ENCODE data around the gene AP5Z1. TPM values are rescaled to one million over a fixed set of nuclear protein-coding genes. Genes with fewer than 3 reads are reported as not detected.

AP5Z1 gene
- total RNA-seq, 3 donors from 2014 or later (not counting 1 experiment from before 2014, with no cell fraction given) = 140 to 156 (median 143) TPM

- Mint-ChIP-seq H3K4me3 (no peak overlapping the region), H3K9me3 (no peaks in the 10 kb centered on the region), H3K27ac (no peak overlapping the region), H3K4me1 (peaks cover 11% of the 10 kb centered on the region in 2 donors), H3K27me3 (ENCODE audit: low read depth in 2 of 2) (no peaks in the 10 kb centered on the region), H3K36me3 (no peaks in the 10 kb centered on the region)
- Histone ChIP-seq H3K4me1 (ENCODE audit: control insufficient read depth, insufficient read depth, low read length) (peaks cover 17% of the 10 kb centered on the region), H3K27me3 (ENCODE audit: control insufficient read depth, insufficient read depth, low read length) (no peaks in the 10 kb centered on the region), H3K4me3 (ENCODE audit: low read length) (no peak overlapping the region), H3K27ac (ENCODE audit: low read length) (no peak overlapping the region), H3K36me3 (ENCODE audit: control insufficient read depth, insufficient read depth, low read length) (peaks cover 2% of the 10 kb centered on the region), H3K9me3 (ENCODE audit: control insufficient read depth, insufficient read depth, low read length) (no peaks in the 10 kb centered on the region)
- intact Hi-C loops (cut with micrococcal nuclease) = no loop called here
- no peak for TF ChIP-seq CTCF (IDR thresholded peaks at IDR 0.05)
- 88% methylated on average over 9 of the region's 9 CpGs for WGBS (ENCODE audit: insufficient coverage)
- ATAC-seq (no peak), DNase-seq (no peak)
These were observed 21.0 kb downstream of the AP5Z1 start for GRCh38 chr7:4796453-4796852.

GRCh38 chr7:4797858-4798705, 22.7 kb downstream of the AP5Z1 start:
- Histone ChIP-seq H3K27me3 (ENCODE audit: control insufficient read depth, insufficient read depth, low read length) (no peaks in the 10 kb centered on the region), H3K9me3 (ENCODE audit: control insufficient read depth, insufficient read depth, low read length) (no peaks in the 10 kb centered on the region), H3K36me3 (ENCODE audit: control insufficient read depth, insufficient read depth, low read length) (no peaks in the 10 kb centered on the region), H3K27ac (ENCODE audit: low read length) (no peak overlapping the region), H3K4me3 (ENCODE audit: low read length) (no peak overlapping the region), H3K4me1 (ENCODE audit: control insufficient read depth, insufficient read depth, low read length) (peaks cover 5% of the 10 kb centered on the region)
- DNase-seq = peak; percentile 63 to 81
- ATAC-seq = peak; percentile 84 to 98 (median 93)
- WGBS (ENCODE audit: insufficient coverage) = 34% methylated on average over 33 of the region's 37 CpGs
- Mint-ChIP-seq H3K27me3 (ENCODE audit: low read depth in 2 of 2) (no peaks in the 10 kb centered on the region), H3K4me1 (peaks cover 6 to 11% of the 10 kb centered on the region in 2 donors), H3K4me3 (no peak overlapping the region), H3K36me3 (no peaks in the 10 kb centered on the region), H3K27ac (no peak overlapping the region), H3K9me3 (no peaks in the 10 kb centered on the region)
- TF ChIP-seq CTCF (IDR thresholded peaks at IDR 0.05) = peak; percentile 85
- intact Hi-C loops (cut with micrococcal nuclease) = loop anchor here (2.0 kb wide), 1 partner anchor 287 kb away; no protein-coding TSS in a partner anchor

DNA sequence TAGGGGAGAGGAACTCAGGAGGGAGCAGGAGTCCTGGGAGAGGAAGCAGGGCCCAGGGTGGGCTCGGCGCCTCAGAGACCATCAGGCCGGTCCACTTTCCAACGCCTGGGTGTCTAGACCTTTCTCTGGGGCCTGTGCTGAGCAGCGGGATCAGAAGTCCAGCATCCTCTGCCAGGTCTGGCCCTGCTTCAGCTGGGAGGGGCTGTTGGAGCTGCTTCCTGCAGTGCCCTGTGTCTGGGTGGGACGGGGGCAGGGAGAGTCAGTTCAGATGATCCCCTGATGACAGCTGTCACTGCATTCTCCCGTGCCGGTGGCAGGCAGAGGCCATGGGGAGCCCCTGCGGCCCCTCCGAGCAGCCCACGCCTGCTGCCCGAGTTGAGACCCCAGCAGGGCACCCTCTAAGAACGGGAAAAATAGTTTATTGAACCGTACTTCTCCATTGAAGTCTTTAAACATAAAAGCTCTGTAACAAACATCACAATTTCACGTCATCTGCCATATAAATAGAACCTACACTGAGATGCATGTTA, 23.3 kb downstream of the AP5Z1 start:
- H3K4me1 Mint-ChIP-seq = peaks cover 6 to 10% of the 10 kb centered on the region in 2 donors
- no peaks in the 10 kb centered on the region for H3K9me3 ChIP-seq (ENCODE audit: control insufficient read depth, insufficient read depth, low read length)
- H3K4me3 Mint-ChIP-seq = no peak overlapping the region
- no peak overlapping the region for H3K27ac ChIP-seq (ENCODE audit: low read length)
- H3K4me3 ChIP-seq (ENCODE audit: low read length) = no peak overlapping the region
- intact Hi-C loops (cut with micrococcal nuclease) = loop anchor here (2.0 kb wide), 1 partner anchor 286 kb away; no protein-coding TSS in a partner anchor
- no peaks in the 10 kb centered on the region for H3K36me3 Mint-ChIP-seq
- no peak for TF ChIP-seq CTCF (IDR thresholded peaks at IDR 0.05)
- no peaks in the 10 kb centered on the region for H3K27me3 Mint-ChIP-seq (ENCODE audit: low read depth in 2 of 2)
- ATAC-seq = no peak
- no peaks in the 10 kb centered on the region for H3K9me3 Mint-ChIP-seq
- 89% methylated on average over 15 of the region's 15 CpGs for WGBS (ENCODE audit: insufficient coverage)
- DNase-seq = no peak
- H3K27ac Mint-ChIP-seq = no peak overlapping the region
- no peaks in the 10 kb centered on the region for H3K27me3 ChIP-seq (ENCODE audit: control insufficient read depth, insufficient read depth, low read length)
- no peaks in the 10 kb centered on the region for H3K36me3 ChIP-seq (ENCODE audit: control insufficient read depth, insufficient read depth, low read length)
- H3K4me1 ChIP-seq (ENCODE audit: control insufficient read depth, insufficient read depth, low read length) = peaks cover 3% of the 10 kb centered on the region

Data from natural killer cell (primary cell).